NCI-H69 (cell line): ENCODE results near the gene CEBPE.
"Not testable (repeated sequence)": the region's sequence is repeated elsewhere in the genome, so short reads cannot be mapped to it uniquely, and the experiment has no call there.

ENCODE experiments used
- DNase-seq: peaks from one replicate; lab custom pipeline; 2025; lab: John Stamatoyannopoulos, UW

CEBPE gene

DNA sequence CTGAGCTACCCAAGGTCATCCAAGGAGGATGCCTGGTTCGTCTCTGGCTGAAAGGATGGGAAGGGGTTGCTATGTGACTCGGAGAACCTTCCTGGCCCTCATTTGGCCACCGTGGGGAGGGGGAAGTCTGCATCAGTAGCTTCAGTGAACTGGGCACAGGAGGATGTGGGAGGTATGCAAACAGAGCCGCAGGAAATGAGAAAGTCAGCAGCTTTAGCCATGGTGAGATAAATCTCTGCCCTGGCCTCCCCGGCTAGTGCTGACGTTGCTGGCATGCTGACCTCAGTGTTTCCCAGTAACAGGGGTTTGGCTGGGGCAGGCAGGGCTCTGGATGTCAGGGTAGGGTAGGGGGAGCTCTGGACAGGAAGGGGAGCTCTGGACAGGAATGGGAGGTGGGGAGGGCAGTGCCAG, 2.3 kb upstream of the CEBPE start:
- DNase-seq = peak; percentile 41

- DNase-seq = peak; percentile 91
Observed at GRCh38 chr14:23120541-23121251, 1.6 kb upstream of the CEBPE start.

DNA sequence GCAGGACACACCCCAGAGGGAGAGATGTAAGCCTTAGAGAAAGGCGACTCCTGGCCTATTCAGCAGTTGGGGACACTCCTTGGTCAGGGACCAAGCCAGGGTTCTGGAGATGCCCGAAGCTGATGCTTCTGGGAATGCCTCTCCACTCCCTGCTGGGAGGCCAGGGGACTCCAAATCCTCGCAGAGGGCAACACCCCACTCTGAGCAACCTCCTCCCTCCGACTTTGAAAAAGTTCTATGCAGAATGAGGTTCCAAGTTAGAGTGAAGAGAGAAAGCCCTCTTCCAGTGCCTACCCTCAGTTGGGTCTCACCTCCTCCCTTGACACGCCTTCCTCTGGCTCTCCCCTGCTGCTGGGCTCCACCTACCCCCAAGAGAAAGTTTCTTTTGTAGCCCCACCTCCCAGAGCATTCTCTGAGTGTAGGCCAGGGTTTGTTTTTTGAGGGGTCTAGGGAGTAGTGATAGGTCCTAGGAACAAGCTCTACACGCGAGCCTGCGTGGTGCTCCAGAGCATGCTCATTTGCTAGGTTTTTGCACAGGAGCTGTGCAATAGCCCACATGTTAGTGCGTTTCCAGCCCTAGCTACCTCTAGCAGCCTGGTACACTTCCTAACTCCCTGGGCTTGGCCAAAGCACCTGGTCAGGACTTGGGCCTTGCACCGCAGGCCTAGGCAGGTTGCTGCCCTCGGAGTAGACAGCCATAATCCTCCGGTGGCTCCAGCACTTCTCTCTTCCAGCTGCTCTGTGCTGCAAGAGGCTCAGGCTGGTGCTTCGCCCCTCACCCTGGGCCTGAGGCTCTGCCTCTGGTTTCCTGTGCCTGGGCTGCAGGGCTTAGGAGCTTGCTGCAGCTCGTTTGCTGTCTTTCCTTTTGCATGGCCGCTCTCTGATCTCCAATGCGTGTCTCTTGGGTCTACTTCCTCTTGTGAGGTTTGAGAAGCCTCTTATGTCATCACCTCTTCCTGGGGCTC, 590 bp upstream of the CEBPE start:
- no peak for DNase-seq

DNA sequence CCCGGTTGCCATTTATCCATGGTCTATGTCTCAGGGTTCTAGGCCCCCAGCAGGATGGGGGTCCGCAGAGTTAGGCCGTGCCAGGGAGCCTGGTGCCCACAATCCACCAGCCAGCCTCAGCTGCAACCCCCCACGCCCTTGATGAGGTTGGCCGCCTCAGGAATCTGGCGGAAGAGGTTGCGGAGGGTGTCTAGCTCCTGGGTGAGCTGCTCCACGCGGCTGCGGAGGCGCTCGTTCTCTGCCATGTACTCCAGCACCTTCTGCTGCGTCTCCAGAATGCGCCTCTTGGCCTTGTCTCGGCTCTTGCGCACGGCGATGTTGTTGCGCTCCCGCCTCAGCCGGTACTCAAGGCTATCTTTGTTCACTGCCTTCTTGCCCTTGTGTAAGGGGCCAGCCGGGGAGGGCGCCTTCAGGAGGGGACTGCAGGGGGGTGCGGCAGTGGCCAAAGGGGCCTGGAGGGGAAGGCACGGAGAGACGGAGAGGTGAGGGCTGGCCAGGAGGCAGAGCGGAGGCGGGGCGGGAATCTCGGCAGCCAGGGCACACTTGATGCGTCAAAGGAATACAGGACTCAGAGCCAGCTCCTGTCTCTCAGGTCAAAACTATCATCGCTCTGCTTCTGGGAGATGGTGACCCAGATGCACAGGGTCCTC, 1.6 kb downstream of the CEBPE start:
- DNase-seq = no peak

- DNase-seq = no peak
Observed at GRCh38 chr14:23115918-23116317, 3.1 kb downstream of the CEBPE start.

GRCh38 chr14:23115039-23115731, 3.9 kb downstream of the CEBPE start:
- DNase-seq = peak; percentile 17

- no peak for DNase-seq
Observed at GRCh38 chr14:23114669-23115038, 4.4 kb downstream of the CEBPE start.

DNA sequence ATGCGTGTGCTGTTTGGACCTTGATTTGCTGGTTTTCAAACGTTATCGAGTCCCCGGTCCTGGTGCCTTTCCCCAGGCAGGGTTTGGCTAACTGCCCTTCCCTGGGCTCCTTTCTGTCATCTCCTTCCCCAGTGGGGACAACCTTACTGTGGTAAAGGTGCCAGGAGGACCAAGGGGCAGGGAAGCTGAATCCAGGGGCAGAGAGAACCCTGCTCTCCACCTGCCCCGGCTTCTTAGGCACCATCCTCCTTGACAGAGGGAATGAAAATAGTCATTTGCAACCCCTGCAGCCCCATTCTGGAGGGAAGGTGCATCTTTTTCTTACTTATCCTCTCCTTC, 5.0 kb downstream of the CEBPE start:
- no peak for DNase-seq

DNA sequence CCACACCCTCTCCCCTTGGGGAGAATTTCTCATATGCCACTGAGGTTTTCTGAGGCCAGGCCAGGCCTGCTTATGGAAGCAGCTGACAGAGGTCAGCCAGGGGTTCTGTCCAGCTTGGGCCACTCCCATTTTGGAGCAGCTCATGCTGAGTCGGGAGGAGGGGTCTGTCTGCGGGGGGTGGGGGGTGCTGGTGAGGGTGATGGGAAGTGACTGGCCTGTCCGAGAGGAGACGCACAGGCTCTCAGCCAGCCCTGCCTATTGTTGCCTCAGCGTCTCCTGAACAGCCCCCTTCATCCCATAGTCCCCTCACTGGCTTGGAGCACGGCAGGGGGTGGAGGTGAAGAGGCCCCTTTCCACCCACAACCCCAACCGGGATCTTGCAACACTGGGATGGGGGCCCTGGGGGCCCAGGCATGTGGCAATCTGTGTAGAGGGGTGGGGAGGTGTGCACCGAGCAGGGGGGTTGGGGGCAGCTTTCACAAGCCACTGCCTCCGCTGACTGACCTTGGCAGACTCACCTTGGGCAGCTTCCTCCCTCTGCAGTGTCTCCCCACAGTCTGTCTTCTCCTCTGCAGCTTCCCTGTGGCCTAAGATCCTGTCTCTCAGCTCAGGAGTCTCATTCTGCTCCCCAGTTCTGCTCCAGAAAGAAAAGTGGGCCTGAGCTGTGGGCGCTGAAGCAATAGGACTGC, 5.5 kb downstream of the CEBPE start:
- DNase-seq = no peak

DNA sequence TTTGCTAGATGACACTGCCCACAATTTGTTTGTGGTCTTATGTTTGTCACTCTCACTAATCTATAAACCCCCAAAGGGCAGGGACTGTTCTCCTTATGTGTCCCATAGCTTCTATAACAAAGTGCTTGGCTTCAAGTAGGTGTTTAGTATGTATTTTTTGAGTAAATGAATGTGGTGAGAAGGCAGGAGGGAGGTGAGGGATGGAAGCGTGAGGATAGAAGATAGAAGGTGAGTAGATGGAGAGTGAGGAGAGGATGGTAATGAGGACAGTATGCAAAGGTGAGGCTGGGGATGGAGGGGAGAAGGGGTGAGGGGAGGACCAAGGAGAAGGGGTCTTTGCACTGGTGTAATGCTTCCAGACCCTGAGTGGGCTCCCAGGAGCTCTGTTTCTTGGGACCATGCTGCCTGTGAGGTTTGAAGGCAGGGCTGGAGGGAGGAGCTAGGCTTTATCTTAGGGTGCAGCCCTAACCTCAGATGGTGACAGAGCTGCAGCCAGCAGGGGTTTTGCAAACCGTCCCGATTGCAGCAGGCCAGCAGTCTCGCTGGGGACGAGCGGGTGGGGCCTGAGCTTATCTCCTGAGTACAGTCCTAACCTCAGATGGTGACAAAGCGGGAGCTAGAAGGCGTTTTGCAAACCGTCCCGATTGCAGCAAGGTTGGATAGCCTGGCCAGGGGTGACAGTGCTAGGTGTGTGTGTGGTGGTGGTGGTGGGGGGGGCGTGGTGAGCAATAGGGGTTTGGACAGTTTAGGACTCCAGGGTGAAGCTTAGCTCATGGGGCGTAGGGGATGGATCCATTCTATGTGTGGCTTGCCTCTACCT, 6.5 kb downstream of the CEBPE start:
- no peak for DNase-seq

GRCh38 chr14:23110579-23111365, 8.3 kb downstream of the CEBPE start:
- no peak for DNase-seq

GRCh38 chr14:23109769-23110168, 9.3 kb downstream of the CEBPE start:
- no peak for DNase-seq

DNA sequence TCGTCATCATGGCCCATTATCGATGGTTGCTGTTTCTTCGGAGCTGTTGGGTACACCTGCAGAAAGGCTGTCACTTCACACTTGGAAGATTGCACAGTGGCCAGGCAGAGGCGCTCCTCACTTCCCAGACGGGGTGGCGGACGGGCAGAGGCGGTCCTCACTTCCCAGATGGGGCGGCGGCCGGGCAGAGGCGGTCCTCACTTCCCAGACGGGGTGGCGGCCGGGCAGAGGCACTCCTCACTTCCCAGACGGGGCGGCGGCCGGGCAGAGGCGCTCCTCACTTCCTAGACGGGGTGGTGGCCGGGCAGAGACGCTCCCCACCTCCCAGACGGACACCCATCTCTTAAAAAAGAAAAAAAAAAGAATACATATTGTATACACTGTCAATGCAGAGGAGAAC, 10.9 kb downstream of the CEBPE start:
- DNase-seq = not testable (repeated sequence)

- DNase-seq = not testable (repeated sequence)
Observed at GRCh38 chr14:23107620-23108019, 11.4 kb downstream of the CEBPE start.

GRCh38 chr14:23106747-23107045, 12.4 kb downstream of the CEBPE start:
- DNase-seq = no peak

DNA sequence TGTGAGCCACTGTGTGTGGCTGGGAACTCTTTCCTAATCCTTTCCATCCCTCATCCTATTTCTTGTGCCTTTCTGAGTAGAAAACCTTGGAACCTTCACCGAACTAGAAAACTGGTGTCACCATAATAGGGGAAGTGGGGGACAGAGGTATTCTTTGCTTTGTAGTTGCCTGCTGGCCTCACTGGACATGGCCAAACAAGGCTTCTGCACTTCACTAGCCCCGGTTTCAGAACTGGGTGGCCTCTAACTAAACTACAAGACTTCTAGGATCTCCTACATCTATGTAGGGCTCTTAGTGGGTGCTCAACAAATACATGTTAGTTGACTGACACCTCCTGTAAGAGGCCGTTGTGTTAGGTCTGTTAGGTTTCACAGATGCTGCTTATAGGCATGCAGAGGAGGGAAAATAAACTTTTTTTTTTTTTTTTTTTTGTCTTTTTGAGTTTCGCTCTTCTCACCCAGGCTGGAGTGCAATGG, 13.7 kb downstream of the CEBPE start:
- DNase-seq = no peak

DNA sequence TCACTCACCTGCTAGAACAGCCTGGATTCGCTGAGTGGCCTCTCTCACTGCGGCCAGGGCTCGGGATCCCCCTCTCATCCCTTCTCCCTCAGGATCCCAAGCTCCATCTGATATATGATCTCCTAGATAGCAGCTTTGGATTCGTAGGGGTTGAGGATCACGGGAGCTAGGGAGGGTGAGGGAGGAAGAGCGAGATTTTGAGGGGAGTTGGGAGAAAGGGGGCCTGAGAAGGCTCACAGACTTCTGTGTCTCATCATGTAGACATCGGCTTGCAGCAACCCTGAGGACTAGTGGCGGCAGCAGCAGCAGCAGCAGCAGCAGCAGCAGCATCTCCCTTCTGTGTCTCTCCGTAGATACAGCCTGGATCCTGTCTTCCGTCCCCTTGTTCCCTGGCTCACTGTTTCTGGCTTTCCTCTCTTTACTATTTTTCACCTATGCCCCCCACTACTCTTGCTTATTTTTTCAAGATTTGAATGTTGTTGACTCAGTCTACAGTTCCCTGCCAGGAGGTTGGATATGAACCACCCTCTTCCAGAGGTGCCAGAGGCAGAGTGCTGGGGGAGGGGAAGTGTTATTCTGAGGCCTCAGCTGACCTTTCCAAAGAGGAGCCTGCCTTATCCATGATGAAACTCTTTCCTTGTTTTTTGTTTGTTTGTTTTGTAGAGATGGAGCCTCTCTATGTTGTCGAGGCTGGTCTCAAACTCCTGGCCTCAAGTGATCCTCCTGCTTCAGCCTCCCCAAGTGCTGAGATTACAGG, 14.3 kb downstream of the CEBPE start, which contains the start of gene CIROP:
TSS of gene CIROP (minus strand) at position 399 of the 757 bp plus-strand sequence. CDS start at position 330, 69 bp downstream.
- DNase-seq = peak; percentile 36

DNA sequence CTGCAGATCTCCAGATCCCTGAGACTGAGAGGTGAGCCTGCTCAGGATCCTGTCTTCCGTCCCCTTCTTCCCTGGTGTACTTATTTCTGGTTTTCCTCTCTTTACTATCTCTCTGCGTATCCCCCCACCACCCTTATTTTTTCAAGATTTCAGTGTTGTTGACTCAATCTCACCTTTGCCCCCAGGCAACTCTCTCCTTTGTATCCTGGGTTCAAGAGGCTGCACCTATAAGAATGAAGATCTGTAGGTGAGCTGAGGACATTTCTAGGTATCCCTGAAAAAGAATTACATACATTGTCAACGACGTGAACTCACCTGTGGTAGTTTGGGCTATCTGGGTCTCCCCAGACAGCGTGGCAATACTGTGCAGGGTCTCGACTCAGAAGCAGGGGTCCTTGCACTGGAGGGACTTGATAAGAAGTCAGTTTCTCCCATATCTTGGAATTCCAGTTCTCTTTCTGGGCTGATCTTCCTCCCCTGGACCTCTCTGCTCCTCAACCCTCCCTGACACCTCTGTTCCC, 14.9 kb downstream of the CEBPE start:
- no peak for DNase-seq

GRCh38 chr14:23103581-23103980, 15.5 kb downstream of the CEBPE start:
- DNase-seq = no peak
